ENCODE measurements around the gene LRCH1. TPM values are rescaled to one million over a fixed set of nuclear protein-coding genes. Genes with fewer than 3 reads are reported as not detected.

The LRCH1 gene
- total and polyA plus RNA-seq, 2 experiments from 2014 or later = 3.9 to 9.2 TPM

DNA sequence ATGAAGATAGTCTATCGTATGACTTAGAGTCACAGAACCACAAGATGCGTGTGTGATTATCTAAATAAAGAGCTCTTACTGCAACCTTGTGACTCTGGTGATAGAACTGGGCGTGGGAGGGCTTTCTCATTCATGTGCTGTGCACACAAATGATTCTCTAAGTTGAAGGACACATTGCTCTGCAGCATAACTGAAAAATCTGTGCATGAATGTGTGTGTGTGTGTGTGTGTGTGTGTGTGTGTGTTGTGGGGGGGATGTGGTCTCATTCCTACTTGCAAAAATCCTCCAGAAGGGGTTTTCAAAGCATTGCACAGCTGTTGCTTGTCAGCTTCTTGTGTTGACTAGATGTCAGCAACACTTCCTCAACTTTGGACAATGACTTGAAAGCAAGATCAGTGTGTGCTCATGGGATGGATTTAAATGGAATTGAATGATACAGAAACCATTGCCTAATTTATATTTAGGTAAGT, 22.4 kb downstream of the LRCH1 start:
- H3K4me1 Mint-ChIP-seq = peaks cover 31% of the 10 kb centered on the region
- no peaks in the 10 kb centered on the region for H3K36me3 Mint-ChIP-seq (ENCODE audit: low read depth)
- no peaks in the 10 kb centered on the region for H3K9me3 Mint-ChIP-seq
- H3K4me1 ChIP-seq (ENCODE audit: insufficient read depth) = peaks cover 15% of the 10 kb centered on the region; the same call in 1 of the 2 replicates
- H3K9me2 ChIP-seq (ENCODE audit: insufficient read depth) = no peaks in the 10 kb centered on the region
- H3F3A ChIP-seq (replicated peaks; ENCODE audit: low read depth) = no peaks in the 10 kb centered on the region
- no peaks in the 10 kb centered on the region for H3K36me3 ChIP-seq (ENCODE audit: insufficient read depth)
- H3K79me2 ChIP-seq (replicated peaks; ENCODE audit: insufficient read depth) = peaks cover 53% of the 10 kb centered on the region
- H3K27me3 Mint-ChIP-seq (ENCODE audit: insufficient read depth, low read depth, poor library complexity) = no peaks in the 10 kb centered on the region
- no peak for TF ChIP-seq POLR2AphosphoS5 (IDR thresholded peaks at IDR 0.05; ENCODE audit: low read depth)
- TF ChIP-seq, protein P1, sequence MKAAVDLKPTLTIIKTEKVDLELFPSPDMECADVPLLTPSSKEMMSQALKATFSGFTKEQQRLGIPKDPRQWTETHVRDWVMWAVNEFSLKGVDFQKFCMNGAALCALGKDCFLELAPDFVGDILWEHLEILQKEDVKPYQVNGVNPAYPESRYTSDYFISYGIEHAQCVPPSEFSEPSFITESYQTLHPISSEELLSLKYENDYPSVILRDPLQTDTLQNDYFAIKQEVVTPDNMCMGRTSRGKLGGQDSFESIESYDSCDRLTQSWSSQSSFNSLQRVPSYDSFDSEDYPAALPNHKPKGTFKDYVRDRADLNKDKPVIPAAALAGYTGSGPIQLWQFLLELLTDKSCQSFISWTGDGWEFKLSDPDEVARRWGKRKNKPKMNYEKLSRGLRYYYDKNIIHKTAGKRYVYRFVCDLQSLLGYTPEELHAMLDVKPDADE (IDR thresholded peaks at IDR 0.05) = no peak
- no peak for TF ChIP-seq CREB1 (CRISPR knock-in tag; IDR thresholded peaks at IDR 0.05; ENCODE audit: low read depth)
- TF ChIP-seq CTCF (conservative IDR thresholded peaks at IDR 0.05; ENCODE audit: low read depth in 2 of 2) = no peak
- no peak for TF ChIP-seq ZNF331 (CRISPR knock-in tag; IDR thresholded peaks at IDR 0.05; ENCODE audit: low read depth)
- TF ChIP-seq EZH2phosphoT487 (IDR thresholded peaks at IDR 0.05; ENCODE audit: unreplicated experiment) = no peak
- TF ChIP-seq REST (IDR thresholded peaks at IDR 0.05; ENCODE audit: unreplicated experiment) = no peak
- DNase-seq (ENCODE audit: low spot score) (no peak), ATAC-seq (no peak)
- peaks cover 18% of the 10 kb centered on the region; the same call in 1 of the 2 replicates for H4K20me1 ChIP-seq (replicated peaks; ENCODE audit: insufficient read depth)
- H3K27me3 ChIP-seq (ENCODE audit: insufficient read depth) = no peaks in the 10 kb centered on the region
- H3K4me3 Mint-ChIP-seq = no peak overlapping the region
- no peak overlapping the region for H2AFZ ChIP-seq
- H3K4me2 ChIP-seq = no peak overlapping the region
- H3K27ac ChIP-seq (ENCODE audit: low read depth) = no peak overlapping the region
- H3K27ac Mint-ChIP-seq = peak overlapping the region; percentile 85
- H3K4me3 ChIP-seq = no peak overlapping the region

GRCh38 chr13:46575818-46576221, 22.9 kb downstream of the LRCH1 start:
- no peak overlapping the region for H3K4me3 Mint-ChIP-seq
- Histone ChIP-seq H3K27ac (ENCODE audit: low read depth) (no peak overlapping the region), H4K20me1 (replicated peaks; ENCODE audit: insufficient read depth) (peaks cover 14% of the 10 kb centered on the region; the same call in 1 of the 2 replicates), H3K4me3 (no peak overlapping the region), H3K79me2 (replicated peaks; ENCODE audit: insufficient read depth) (peaks cover 52% of the 10 kb centered on the region), H2AFZ (no peak overlapping the region), H3K9me2 (ENCODE audit: insufficient read depth) (no peaks in the 10 kb centered on the region), H3F3A (replicated peaks; ENCODE audit: low read depth) (no peaks in the 10 kb centered on the region), H3K36me3 (ENCODE audit: insufficient read depth) (no peaks in the 10 kb centered on the region), H3K4me2 (no peak overlapping the region), H3K27me3 (ENCODE audit: insufficient read depth) (no peaks in the 10 kb centered on the region), H3K4me1 (ENCODE audit: insufficient read depth) (peaks cover 16% of the 10 kb centered on the region; the same call in 1 of the 2 replicates)
- ATAC-seq = no peak
- H3K36me3 Mint-ChIP-seq (ENCODE audit: low read depth) = no peaks in the 10 kb centered on the region
- no peak overlapping the region for H3K27ac Mint-ChIP-seq
- H3K4me1 Mint-ChIP-seq = peaks cover 30% of the 10 kb centered on the region; the same call in 2 of the 3 replicates
- no peak for DNase-seq (ENCODE audit: low spot score)
- H3K9me3 Mint-ChIP-seq = no peaks in the 10 kb centered on the region
- H3K27me3 Mint-ChIP-seq (ENCODE audit: insufficient read depth, low read depth, poor library complexity) = no peaks in the 10 kb centered on the region
- no peak for TF ChIP-seq NANOG (IDR thresholded peaks at IDR 0.05; ENCODE audit: borderline replicate concordance)
- TF ChIP-seq, protein P1 (IDR thresholded peaks at IDR 0.05) = no peak
- TF ChIP-seq ZNF331 (CRISPR knock-in tag; IDR thresholded peaks at IDR 0.05; ENCODE audit: low read depth) = no peak
- TF ChIP-seq REST (IDR thresholded peaks at IDR 0.05; ENCODE audit: unreplicated experiment) = no peak
- no peak for TF ChIP-seq CTCF (conservative IDR thresholded peaks at IDR 0.05; ENCODE audit: low read depth in 2 of 2)
- no peak for TF ChIP-seq JUNB (IDR thresholded peaks at IDR 0.05; ENCODE audit: unreplicated experiment)
- no peak for TF ChIP-seq CREB1 (CRISPR knock-in tag; IDR thresholded peaks at IDR 0.05; ENCODE audit: low read depth)
